SW 1271 (cell line): ENCODE measurements around the gene IFT122.
"Not testable (repeated sequence)": the region's sequence is repeated elsewhere in the genome, so short reads cannot be mapped to it uniquely, and the experiment has no call there.

Experiments used
- DNase-seq, 2 experiments: peaks; one replicate each; lab custom pipeline; 2025; lab: John Stamatoyannopoulos, UW

The IFT122 gene

DNA sequence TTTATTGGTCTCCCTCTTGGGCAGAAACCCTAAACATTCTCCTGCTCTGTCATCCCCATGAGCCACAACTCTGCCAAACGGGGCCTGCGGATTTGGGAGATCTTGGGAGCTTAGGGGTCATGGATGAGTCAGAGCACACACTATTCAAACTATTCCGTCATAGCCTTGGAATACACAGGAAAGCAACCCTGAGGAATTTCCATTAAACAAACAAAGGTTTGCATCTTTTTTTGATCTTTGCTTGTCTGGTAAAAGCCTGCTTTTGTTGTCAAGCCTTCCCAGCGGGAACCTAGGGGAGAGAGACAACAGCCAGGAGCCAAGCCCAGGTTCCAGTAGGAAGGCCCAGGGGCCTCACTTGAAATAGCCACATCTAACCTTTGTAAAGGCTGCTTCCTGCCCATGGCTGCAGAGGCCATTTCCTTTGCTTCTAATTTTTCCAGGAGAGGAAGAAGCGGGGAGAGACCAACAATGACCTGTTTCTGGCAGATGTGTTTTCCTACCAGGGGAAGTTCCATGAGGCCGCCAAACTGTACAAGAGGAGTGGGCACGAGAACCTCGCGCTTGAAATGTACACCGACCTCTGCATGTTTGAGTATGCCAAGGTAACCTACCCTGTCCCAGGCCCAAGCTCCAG is 55.1 kb downstream of the IFT122 start:
- DNase-seq, result peak; percentile 36 to 65

DNA sequence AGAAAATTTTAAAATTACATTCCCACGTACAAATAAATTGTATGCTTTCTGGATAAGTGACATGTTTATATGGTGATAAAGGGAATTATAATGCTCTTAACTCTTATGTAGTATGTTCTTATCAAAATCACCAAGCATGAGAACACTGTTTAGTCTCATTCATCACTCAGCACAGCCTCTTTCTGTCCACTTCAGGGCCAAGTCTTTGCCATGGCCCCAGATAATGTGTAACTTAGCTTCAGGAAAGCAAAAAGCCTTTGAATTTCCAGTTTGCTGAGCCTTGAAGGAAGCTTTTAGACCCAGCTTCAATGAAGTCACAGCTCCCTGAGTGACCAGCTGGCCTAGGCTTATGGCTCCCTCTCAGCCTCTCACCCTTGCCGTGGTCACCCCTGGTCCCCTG is 57.9 kb downstream of the IFT122 start:
- DNase-seq, result not testable (repeated sequence)

DNA sequence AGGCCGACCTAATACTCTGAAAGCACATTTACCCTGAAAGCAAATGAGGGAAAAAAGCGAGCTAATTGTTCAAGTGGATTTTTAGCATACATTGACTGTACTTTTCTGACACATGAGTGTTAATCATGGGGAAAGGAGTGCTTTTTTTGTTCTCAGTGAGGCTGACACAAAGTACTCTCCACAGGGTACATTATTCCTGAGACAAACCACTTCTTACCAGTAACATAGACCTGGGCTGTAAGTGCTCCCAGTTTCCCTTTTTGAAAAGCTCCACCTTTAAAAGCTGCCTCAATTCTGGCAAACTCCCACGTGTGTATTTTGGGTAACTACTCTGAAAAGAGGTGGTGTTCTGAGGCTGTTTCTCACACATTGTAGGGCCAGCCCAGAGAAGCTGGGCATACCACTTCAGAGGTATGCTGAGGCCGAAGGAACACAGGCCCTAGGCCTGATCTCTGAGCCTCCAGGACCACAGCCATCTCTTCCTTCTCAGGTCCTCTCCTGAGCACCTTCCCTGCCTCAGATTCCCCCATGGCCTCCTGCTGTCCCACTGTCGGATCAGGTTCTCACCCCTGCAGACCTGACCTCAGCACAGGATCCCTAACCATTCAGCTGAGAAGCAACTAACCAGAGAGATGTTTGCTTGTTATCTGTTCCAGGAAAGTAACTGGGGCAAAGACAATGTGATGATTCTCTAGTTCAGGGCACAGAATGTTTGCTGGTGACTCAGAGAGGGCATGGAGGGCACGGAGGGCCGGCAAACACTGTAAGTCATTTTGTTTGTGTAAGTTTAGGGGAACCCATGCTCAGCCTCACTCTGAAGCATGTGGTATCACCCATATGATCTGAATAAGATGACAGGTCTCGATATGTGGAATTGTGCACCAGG is 58.8 kb downstream of the IFT122 start:
- not testable (repeated sequence) for DNase-seq

DNA sequence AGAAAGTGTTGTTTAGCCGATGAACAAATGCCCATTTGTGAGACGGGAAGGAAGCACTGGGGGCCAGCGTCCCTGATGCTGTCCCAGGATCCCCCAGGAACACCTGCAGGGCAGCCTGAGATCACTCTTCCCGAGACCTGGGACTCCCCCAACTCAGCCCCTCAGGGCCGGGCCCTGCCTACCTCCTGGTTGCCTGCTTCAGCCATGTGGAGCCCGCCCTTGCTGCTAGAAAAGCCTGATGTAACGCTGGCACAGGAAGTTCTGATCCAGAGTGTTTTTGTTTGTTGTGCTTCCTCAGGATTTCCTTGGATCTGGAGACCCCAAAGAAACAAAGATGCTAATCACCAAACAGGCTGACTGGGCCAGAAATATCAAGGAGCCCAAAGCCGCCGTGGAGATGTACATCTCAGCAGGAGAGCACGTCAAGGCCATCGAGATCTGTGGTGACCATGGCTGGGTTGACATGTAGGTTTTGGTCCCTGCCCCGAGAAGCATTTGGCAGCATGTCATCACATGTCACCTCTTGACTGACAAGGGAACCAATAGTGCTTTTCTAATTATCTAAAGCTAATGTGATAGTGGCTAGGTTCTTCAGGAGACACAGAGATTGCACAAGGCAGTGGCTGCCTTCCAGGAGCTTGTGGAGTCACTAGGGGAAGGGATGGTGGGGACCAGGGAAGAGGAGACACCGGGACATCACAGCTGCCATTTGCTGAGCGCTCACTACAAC is 59.7 kb downstream of the IFT122 start:
- DNase-seq, result not testable (repeated sequence)

DNA sequence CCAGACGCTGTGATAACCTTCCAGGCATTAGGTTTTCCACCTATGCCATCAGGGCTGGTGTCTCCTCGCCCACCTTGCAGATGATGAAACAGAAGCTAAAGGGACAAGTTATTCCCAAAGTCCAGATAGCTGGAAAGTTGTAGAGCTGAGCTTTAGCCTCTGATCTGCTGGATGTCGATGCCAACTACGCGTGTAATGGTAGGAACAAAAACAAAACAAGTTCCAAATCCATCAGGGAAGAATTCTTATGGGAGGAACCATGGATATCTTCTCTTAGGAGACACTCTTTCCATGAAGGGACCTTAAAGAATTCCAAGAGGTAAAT is 60.3 kb downstream of the IFT122 start:
- no peak for DNase-seq

DNA sequence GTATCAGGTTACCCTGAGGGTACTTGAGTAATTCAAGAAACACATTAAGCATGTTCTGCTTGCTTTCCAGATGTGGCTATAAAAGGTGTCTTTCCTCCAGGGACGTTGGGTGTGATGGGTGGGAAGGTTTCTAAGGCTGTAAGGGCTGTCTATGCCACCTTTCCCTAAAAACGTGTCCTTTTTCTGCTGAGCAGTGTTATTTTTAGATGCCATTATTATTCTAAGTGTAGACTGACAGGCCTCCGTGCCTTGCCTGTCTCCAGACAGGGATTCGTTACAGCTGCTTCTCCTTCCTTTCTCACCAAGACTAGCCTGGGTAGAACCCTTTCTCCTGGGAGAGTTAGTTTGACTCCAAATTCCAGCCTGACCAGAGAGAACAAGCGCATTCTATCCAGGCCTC is 61.6 kb downstream of the IFT122 start:
- no peak for DNase-seq

DNA sequence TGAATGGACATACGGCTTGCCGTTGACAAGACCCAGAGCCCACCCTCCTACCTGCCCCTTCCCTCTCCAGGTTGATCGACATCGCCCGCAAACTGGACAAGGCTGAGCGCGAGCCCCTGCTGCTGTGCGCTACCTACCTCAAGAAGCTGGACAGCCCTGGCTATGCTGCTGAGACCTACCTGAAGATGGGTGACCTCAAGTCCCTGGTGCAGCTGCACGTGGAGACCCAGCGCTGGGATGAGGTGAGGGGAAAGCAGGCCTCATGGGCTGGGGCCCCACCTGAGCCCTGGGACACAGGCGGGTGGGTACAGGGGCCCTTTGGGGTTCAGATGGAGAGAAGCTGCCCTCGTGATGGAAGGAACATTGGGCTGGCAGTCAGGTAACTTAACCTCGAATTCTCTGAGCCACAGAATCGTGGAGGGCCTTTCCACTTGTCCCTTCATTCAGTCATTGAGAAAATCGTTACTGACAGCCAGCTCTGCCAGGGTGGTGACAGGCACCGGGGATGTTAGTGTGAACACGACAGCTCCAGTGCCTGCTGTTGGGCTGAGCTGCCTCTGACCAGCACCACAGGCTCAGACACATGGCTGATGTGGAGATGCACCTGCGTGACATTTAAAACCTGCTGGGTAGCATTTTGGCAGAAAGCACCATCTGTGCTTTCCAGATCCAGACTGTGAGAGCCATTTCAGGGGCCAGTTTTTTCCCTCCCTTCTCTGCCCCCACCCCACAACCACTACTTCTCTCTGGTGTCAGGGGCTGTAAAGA is 62.8 kb downstream of the IFT122 start:
- no peak for DNase-seq

DNA sequence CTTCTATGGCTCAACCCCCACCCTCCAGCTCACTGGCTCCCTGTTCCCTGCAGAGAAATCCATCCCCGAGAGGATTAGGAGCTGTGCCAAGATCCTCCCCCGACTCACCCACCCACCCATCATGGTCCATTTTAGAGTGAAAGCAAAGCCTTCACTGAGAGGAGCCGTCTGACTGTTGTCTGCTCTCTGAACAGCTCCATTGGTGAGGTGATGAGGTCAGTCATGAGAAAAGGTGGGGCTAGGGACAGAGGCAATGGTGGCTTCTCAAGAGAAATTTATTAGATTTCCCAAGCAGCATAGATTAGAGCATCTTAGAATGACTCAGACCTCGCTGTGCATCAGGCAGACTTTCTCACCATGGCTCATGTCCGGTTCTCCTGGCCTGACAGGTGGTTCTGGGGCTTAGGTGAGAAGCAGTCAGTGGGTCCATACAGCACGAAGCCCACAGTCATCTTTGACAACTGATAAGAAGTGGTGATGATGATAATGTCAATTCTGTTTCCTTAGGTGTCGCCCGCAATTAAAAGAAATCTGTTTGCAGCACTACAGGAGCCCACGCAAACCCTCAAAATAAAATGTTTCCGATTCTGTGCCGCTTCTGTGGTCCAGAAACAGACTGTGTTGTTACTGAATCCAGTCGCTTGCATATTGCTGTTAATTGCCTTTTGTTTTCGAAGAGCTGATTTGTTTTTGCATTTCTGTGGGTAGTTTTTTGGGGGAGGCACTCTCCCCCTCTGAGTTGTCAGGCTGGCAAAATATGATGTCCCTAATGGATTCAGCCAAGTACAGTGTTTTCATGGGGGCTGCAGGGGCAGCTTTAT is 63.7 kb downstream of the IFT122 start:
- DNase-seq, result no peak

DNA sequence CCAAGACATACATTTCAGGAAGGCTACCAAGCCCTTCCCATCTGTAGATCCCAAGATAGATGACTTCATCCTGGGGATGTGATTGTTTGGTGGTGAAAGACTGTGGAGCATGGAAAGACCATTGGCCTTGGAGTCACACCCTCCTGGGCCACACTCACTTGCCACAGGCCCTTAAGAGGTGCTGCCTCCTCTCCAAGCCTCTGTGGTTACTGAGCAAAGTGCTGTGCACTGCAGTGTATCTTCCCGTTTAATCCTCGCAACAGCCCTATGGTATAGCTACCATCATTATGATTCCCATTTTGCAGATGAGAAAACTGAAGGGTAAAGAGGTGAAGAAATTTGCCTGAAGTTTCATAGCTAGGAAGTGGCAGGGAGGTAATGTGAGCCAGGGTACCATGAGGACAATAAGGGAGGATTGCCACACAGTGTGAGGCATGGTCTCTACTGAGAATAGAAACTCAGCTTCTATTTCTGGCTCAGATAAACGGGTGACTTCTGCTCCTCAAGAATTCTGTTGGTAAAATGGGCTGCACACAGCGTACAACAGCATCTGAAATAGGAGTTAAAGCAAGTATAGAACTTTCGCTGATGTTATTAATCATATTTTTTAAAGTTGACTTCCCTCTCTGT is 64.6 kb downstream of the IFT122 start:
- no peak for DNase-seq

DNA sequence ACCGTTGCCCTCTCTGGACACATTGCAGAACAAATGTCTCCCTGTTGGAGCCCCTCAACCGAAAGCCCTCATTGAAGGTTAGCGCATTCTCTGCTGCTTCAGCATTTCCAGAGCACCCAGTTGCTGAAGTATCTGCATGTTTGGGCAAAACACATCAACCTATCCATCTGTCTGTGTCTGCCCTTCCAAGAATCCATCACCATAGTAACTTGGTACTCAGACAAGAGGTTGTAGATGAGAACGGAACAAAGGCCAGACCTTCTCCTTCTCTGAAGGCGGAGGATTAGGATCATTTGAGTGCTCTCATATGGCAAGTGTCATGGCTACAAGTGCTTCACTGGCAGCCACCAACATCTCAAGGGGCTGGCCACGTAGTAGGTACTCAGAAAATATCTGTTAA is 65.3 kb downstream of the IFT122 start:
- no peak for DNase-seq

DNA sequence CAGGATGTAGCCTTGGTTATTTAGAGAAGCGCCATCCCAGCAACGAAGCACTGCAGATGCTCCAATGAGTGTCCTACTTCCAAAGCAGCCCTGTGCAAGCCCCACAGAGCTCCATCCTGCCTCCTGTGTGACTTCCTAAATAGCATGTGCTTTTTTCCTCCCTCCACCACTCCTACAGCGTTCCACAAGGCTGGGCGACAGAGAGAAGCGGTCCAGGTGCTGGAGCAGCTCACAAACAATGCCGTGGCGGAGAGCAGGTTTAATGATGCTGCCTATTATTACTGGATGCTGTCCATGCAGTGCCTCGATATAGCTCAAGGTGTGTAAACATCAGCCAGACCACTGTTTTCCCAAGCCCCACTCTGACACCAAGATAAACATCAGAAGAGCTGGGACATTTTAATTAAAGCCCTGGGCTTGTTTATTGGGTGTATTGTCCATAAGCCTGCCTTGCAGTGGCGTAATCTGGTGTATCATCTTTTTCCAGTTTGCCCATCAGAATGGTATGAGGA is 66.3 kb downstream of the IFT122 start:
- no peak for DNase-seq

DNA sequence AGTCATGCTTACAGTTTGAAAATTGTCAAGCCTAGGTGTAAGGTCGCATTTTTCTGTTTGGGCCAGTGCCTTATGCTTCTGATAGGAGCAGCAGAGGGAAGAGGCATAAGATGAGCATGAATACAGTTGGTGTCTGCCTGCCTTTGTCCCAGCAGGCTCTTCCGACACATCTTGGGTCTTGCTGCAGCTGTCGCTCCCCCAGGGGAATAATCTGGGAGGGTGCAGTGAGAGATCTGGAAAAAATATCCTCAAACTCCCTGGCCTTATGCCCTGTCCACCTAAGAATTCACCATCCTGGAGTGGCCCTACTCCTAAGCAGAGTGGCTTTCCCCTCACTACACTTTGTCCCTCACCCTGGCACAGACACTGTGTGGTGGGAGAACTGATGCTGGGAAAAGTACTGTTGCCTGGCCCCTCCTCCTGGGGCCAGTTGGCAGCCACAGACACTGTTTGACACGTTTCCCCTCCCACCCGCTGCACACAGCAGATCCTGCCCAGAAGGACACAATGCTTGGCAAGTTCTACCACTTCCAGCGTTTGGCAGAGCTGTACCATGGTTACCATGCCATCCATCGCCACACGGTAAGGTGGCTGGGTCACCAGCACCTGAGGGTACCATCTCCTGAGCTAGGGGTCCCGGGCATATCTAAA is 67.3 kb downstream of the IFT122 start:
- no peak for DNase-seq

DNA sequence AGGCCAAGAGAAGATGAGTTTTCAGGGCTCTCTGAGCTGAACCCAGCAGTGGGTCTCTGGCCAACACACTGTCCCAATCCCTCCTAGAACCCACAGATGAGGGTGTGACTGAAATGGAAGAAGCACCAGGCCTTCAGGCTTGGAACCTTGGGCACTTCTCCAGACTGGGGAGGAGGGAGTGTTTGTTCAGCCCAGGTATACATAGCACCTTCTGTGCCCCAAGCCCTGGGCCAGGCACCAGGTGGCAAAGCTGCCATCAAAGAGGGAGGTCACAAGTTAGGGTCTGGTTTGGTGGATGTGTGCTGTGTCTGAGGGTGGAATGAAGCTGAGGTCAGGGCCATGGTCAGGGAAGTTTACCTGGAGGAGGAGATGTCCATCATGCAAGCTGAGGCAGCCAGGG is 72.6 kb downstream of the IFT122 start:
- no peak for DNase-seq

DNA sequence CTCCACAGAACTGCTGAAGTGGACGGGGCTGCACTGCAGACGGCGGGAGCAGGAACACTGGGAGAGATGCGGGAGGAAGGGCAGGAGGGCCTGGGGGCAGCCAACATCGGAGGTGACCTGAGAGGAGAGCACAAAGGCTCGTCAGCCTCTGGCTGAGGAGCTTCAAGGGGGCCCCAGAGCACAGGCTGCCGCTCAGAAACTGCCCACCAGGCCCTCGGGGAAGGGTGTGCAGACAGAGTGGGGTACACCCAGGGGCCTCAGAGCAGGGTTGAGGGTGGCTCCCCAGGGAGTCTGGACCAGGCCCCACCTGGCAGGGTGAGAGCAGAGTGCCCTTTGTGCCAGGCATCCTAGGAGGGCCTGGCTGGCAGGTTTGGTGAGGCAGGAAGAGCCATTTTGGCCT is 73.7 kb downstream of the IFT122 start:
- DNase-seq, result no peak

DNA sequence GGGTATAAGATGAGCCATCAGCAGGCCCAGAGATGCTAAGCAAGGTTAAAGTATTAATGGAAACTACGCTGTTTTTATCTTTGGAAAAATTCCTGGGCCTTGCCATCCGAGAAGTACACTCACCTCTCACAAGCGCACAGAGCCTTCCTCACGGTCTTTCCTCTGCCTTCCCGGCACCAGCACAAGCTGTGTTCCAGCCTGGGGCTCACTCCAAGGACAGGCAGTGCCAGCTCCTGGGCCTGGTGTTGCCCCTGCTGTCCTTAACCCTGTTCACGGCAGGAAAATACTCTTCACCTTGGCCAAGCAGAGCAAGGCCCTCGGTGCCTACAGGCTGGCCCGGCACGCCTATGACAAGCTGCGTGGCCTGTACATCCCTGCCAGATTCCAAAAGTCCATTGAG is 74.1 kb downstream of the IFT122 start:
- DNase-seq, result no peak

DNA sequence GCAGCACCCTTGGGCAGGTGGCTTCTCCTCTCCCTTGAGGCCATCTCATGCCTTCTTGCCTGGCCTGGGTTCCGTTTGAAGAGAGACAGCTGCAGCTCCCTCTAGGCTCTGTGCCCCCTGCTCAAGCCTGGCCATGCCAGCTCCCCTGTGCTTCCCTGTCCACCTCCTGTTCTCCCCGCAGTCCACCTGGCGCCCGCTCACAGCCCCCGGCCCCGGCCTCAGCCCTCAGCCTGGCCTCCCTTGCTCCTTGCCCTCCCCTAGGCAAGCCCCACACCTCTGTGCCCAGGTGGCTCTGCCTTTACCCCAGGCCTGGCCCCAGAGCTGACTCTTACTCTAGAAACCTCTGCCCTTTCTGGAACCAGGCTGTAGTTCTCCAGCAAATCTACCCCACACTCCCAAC is 74.5 kb downstream of the IFT122 start:
- DNase-seq, result no peak

DNA sequence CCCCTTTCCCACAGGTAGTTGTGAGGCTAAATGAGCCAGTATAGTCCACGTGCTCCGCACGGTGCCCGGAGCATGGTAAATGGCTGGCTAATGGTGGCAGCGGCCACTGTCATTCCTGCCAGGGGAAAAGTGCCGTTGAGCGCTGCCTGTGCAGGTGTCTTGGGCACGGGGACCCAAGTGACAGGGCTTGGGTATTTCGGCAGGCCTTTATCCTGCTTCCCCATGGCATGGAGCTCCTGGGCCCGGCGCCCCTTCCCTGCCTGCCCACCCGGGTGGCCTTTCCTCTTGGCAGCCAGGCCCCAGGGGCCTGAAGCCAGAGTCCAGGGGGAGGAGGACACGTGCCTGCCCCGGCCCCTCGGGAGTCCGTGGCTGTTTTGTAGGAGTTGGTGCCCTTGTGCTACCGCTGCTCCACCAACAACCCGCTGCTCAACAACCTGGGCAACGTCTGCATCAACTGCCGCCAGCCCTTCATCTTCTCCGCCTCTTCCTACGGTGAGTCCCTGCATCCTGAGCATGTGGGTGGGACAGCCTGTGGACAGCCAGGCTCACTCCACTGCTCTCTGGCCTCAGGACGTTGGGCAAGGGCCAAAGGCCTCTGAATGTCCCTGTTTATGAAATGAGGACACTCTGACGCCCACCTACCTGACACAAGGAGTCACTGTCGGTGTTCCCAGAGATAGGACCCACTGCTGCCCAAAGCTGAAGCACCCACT is 75.2 kb downstream of the IFT122 start:
- not testable (repeated sequence) for DNase-seq

DNA sequence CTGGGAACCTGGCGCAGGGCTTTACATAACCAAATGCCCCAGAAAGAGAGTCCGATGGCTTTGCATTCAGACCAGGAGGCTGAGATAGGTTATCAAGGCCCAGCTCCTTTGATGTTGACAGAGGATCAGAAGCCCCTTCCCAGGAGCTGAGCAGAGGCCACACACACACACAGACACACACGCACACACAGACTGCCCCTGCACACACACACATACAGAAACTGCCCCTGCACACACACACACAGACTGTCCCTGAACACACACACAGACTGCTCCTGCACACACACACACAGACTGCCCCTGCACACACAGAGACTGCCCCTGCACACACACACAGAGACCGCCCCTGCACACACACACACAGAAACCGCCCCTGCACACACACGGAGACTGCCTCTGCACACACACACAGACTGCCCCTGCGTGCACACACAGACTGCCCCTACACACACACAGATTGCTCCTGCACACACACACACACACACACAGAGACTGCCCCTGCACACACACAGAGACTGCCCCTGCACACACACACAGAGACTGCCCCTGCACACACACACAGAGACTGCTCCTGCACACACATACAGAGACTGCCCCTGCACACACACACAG is 75.9 kb downstream of the IFT122 start:
- not testable (repeated sequence) for DNase-seq

DNA sequence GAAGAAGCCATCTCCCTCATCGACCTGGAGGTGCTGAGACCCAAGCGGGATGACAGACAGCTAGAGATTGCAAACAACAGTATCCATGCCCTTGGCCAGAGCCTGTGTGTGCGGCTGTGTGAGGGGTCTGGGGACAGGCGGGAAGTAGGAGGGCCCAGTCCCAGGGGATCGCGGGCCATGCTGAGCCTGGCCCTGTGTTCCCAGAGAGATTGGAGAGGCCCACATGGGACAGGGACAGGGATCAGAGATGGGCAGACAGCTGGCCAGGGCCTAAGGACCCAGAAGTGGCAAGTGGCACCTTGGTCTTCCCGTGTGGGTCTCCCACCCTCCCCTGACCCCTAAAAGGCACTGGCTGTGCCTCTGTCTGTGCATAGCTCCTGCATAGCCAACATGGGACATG is 77.5 kb downstream of the IFT122 start:
- no peak for DNase-seq
